Epithelial cell of proximal tubule (primary cell): ENCODE results near the gene B3GNT7. TPM values are rescaled to one million over a fixed set of nuclear protein-coding genes. Genes with fewer than 3 reads are reported as not detected.

Experiments used
- DNase-seq: peaks from one replicate; pipeline ENCODE4 v3.0.0-alpha.2; 2011; ENCODE audit warnings: low read depth
- H3K4me3 ChIP-seq: 2 replicates; pipeline ENCODE4 v1.5.1; 2011; ENCODE audit warnings: low read depth, mild to moderate bottlenecking, low read length
- CTCF ChIP-seq: conservative IDR thresholded peaks from 2 replicates; pipeline ENCODE4 v1.5.1; 2012; ENCODE audit warnings: low read depth, mild to moderate bottlenecking, low read length
- total RNA-seq: library from RNA; depleted of rRNA; stranded (reverse); fragments of >200 nt; gene quantifications from 2 replicates; pipeline ENCODE4 v1.2.3, GENCODE V29; 2015

The B3GNT7 gene
- total RNA-seq, 1 donor from 2014 or later = 10.7 TPM

- no peak for DNase-seq
- no peak for TF ChIP-seq CTCF
- H3K4me3 ChIP-seq = no peak overlapping the region
These were observed 10.1 kb upstream of the B3GNT7 start for GRCh38 chr2:231385429-231385828.

- no peak for TF ChIP-seq CTCF
- no peak for DNase-seq
- H3K4me3 ChIP-seq = no peak overlapping the region
These were observed 9.1 kb upstream of the B3GNT7 start for GRCh38 chr2:231386446-231386845.

GRCh38 chr2:231387904-231388724 is 7.4 kb upstream of the B3GNT7 start:
- TF ChIP-seq CTCF = no peak
- DNase-seq = no peak
- no peak overlapping the region for H3K4me3 ChIP-seq

GRCh38 chr2:231388725-231389346 is 6.7 kb upstream of the B3GNT7 start:
- TF ChIP-seq CTCF = no peak
- no peak for DNase-seq
- no peak overlapping the region for H3K4me3 ChIP-seq

- DNase-seq = no peak
- no peak for TF ChIP-seq CTCF
- H3K4me3 ChIP-seq = no peak overlapping the region
These were observed 4.8 kb upstream of the B3GNT7 start for GRCh38 chr2:231390667-231391066.

GRCh38 chr2:231391981-231392380 is 3.5 kb upstream of the B3GNT7 start:
- no peak for DNase-seq
- no peak for TF ChIP-seq CTCF
- no peak overlapping the region for H3K4me3 ChIP-seq
